Hepatocyte (in vitro differentiated cells): Measurements from ENCODE around the gene SEMA4C. TPM values are rescaled to one million over a fixed set of nuclear protein-coding genes. Genes with fewer than 3 reads are reported as not detected.

Experiments
- DNase-seq: peaks from one replicate; pipeline ENCODE4 v3.0.0-alpha.2; 2016; ENCODE audit warnings: low spot score
- H2AFZ ChIP-seq: fragments of 200-600 bp; sonication (generic); 2 replicates; pipeline ENCODE4 v1.6.0; 2016; ENCODE audit warnings: antibody characterized with exemption, mild to moderate bottlenecking
- H3K27ac ChIP-seq: fragments of 200-600 bp; sonication (generic); 2 replicates; pipeline ENCODE4 v1.5.1; 2016; ENCODE audit warnings: mild to moderate bottlenecking
- H3K27me3 ChIP-seq: fragments of 200-600 bp; sonication (generic); 2 replicates; pipeline ENCODE4 v1.6.1; 2016
- H3K36me3 ChIP-seq: fragments of 200-600 bp; sonication (generic); replicated peaks from 2 replicates; pipeline ENCODE4 v1.5.1; 2016; ENCODE audit warnings: low read depth; ENCODE audit not compliant: insufficient read depth
- H3K4me1 ChIP-seq: fragments of 200-600 bp; sonication (generic); 2 replicates; pipeline ENCODE4 v1.5.1; 2016; ENCODE audit warnings: mild to moderate bottlenecking, moderate library complexity; ENCODE audit not compliant: insufficient read depth
- H3K4me2 ChIP-seq: fragments of 200-600 bp; sonication (generic); 2 replicates; pipeline ENCODE4 v1.6.0; 2016
- H3K4me3 ChIP-seq: fragments of 200-600 bp; sonication (generic); 2 replicates; pipeline ENCODE4 v1.5.1; 2016; ENCODE audit warnings: mild to moderate bottlenecking
- H3K79me2 ChIP-seq: fragments of 200-600 bp; sonication (generic); 2 replicates; pipeline ENCODE4 v1.6.0; 2017; ENCODE audit warnings: mild to moderate bottlenecking
- H3K9me2 ChIP-seq: fragments of 200-600 bp; sonication (generic); replicated peaks from 2 replicates; pipeline ENCODE4 v1.6.0; 2017; ENCODE audit warnings: mild to moderate bottlenecking; ENCODE audit not compliant: insufficient read depth
- H3K9me3 ChIP-seq: fragments of 200-600 bp; sonication (generic); 2 replicates; pipeline ENCODE4 v1.5.1; 2016; ENCODE audit warnings: low read depth, mild to moderate bottlenecking
- H4K20me1 ChIP-seq: fragments of 200-600 bp; sonication (generic); 2 replicates; pipeline ENCODE4 v1.6.0; 2016; ENCODE audit warnings: mild to moderate bottlenecking; ENCODE audit not compliant: insufficient read depth, poor library complexity, severe bottlenecking
- EZH2 ChIP-seq: fragments of 200-600 bp; sonication (generic); IDR thresholded peaks from 2 replicates; pipeline ENCODE4 v1.6.1; 2016; ENCODE audit warnings: antibody characterized with exemption, mild to moderate bottlenecking, borderline replicate concordance
- EZH2phosphoT487 ChIP-seq: fragments of 200-600 bp; sonication (generic); IDR thresholded peaks from one replicate; pipeline ENCODE4 v1.6.1; 2018; ENCODE audit warnings: antibody characterized with exemption, mild to moderate bottlenecking, low read depth, moderate library complexity; ENCODE audit not compliant: unreplicated experiment, severe bottlenecking
- WGBS: methylation state at CpG from one replicate; pipeline ENCODE4 v1.1.6; 2016; ENCODE audit warnings: low lambda C conversion rate; ENCODE audit errors: missing lambda C conversion rate; 5-methylcytosine and 5-hydroxymethylcytosine counted together
- polyA plus RNA-seq: library from polyadenylated mRNA; unstranded; fragments of >200 nt; fragmentation: Nextera tagmentation; extraction: Ambion mirVana; gene quantifications from 2 replicates; pipeline ENCODE4 v1.2.1, GENCODE V29; 2016
- total RNA-seq: library from RNA; depleted of rRNA; stranded (reverse); fragments of >200 nt; gene quantifications from 2 replicates; pipeline ENCODE4 v1.2.3, GENCODE V29; 2014
- TF ChIP-seq, protein P1 (sequence below): fragments of 200-600 bp; sonication (generic); IDR thresholded peaks from 2 replicates; pipeline ENCODE4 v1.5.1; 2016; ENCODE audit warnings: antibody characterized with exemption, mild to moderate bottlenecking; ENCODE audit not compliant: poor library complexity

SEMA4C gene
- total and polyA plus RNA-seq, 2 experiments from 2014 or later: 28.6 to 37.5 TPM

DNA sequence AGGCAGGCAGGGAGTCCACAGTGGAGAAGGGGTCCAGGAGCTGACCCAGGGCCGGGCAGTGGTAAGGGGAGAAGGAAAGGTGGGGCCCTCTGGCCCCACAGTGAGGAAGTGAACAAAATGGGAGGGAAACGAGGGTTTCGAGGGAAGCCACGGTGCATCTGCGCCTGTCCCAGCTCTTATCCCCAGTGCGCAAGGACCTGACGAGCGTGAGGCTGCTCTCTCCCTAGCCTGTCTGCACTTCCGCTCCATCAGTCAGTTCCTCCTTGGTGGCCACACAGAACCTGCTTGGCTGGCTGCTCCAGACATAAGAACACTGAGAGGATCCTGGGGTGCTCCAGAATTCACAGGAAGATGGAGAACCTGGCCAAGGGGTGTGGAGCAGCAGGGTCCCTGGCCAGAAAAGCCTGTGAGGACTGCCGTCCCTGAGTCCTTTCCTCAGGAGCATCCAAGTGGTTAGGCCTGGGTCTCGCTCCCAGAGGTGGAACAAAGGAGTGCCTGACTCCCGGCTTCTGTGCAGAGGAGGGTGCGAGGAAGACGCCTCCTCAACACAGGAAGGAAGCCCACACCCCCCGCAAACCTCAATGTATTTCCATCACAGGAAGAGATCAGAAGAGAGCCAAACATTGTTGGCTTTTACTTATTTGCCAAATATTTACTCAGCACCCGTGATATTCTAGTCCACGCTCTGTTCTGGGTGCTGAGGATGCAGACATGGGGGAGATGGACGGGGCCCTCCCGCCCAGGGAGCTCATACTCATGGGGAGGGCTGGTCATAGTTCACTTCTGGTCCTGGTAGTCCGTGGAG is 43.7 kb upstream of the SEMA4C start:
- 79% methylated on average over 20 of the region's 20 CpGs for WGBS

DNA sequence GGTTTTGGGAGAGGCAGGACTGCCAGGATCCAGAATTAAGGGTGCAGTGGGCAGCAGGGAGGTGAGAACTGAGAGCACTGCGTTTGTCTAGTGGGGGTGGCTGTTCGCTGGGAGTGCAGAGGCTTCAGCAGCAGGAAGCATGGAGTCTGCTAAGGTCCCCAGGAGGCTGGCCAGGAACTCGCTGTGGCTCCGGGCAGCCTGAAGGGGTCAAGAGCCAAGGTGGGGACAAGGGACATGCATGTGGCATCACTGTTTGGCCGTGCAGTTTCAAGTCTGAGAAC is 43.2 kb upstream of the SEMA4C start:
- no peak overlapping the region for H2AFZ ChIP-seq
- no peak overlapping the region for H3K27ac ChIP-seq
- H4K20me1 ChIP-seq: no peaks in the 10 kb centered on the region
- no peak overlapping the region for H3K4me3 ChIP-seq
- H3K4me1 ChIP-seq: peaks cover 6% of the 10 kb centered on the region
- no peaks in the 10 kb centered on the region for H3K27me3 ChIP-seq
- no peak overlapping the region for H3K4me2 ChIP-seq
- H3K79me2 ChIP-seq: no peaks in the 10 kb centered on the region
- no peaks in the 10 kb centered on the region for H3K9me2 ChIP-seq
- no peaks in the 10 kb centered on the region for H3K9me3 ChIP-seq
- no peaks in the 10 kb centered on the region for H3K36me3 ChIP-seq
- TF ChIP-seq EZH2phosphoT487 (no peak), EZH2 (no peak)
- TF ChIP-seq, protein P1, sequence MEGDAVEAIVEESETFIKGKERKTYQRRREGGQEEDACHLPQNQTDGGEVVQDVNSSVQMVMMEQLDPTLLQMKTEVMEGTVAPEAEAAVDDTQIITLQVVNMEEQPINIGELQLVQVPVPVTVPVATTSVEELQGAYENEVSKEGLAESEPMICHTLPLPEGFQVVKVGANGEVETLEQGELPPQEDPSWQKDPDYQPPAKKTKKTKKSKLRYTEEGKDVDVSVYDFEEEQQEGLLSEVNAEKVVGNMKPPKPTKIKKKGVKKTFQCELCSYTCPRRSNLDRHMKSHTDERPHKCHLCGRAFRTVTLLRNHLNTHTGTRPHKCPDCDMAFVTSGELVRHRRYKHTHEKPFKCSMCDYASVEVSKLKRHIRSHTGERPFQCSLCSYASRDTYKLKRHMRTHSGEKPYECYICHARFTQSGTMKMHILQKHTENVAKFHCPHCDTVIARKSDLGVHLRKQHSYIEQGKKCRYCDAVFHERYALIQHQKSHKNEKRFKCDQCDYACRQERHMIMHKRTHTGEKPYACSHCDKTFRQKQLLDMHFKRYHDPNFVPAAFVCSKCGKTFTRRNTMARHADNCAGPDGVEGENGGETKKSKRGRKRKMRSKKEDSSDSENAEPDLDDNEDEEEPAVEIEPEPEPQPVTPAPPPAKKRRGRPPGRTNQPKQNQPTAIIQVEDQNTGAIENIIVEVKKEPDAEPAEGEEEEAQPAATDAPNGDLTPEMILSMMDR: no peak
- no peak for DNase-seq
- WGBS: 65% methylated on average over 5 of the region's 5 CpGs

More for the DNA sequence above, 43.7 kb upstream of the SEMA4C start:
- H3K27ac ChIP-seq: no peak overlapping the region
- H3K27me3 ChIP-seq: no peaks in the 10 kb centered on the region
- peaks cover 4% of the 10 kb centered on the region for H3K4me1 ChIP-seq
- no peaks in the 10 kb centered on the region for H3K9me2 ChIP-seq
- no peak overlapping the region for H3K4me3 ChIP-seq
- no peak for TF ChIP-seq EZH2
- no peak for TF ChIP-seq EZH2phosphoT487
- TF ChIP-seq, protein P1: no peak
- no peaks in the 10 kb centered on the region for H3K36me3 ChIP-seq
- no peak for DNase-seq
- H4K20me1 ChIP-seq: no peaks in the 10 kb centered on the region
- H3K4me2 ChIP-seq: no peak overlapping the region
- no peaks in the 10 kb centered on the region for H3K79me2 ChIP-seq
- H2AFZ ChIP-seq: no peak overlapping the region
- no peaks in the 10 kb centered on the region for H3K9me3 ChIP-seq

- no peak overlapping the region for H2AFZ ChIP-seq
- H3K27me3 ChIP-seq: no peaks in the 10 kb centered on the region
- H3K4me1 ChIP-seq: peaks cover 8% of the 10 kb centered on the region
- H3K27ac ChIP-seq: no peak overlapping the region
- no peaks in the 10 kb centered on the region for H3K36me3 ChIP-seq
- H3K9me3 ChIP-seq: no peaks in the 10 kb centered on the region
- no peaks in the 10 kb centered on the region for H3K9me2 ChIP-seq
- no peaks in the 10 kb centered on the region for H4K20me1 ChIP-seq
- no peaks in the 10 kb centered on the region for H3K79me2 ChIP-seq
- 68% methylated on average over 22 of the region's 22 CpGs for WGBS
- H3K4me3 ChIP-seq: no peak overlapping the region
- no peak for DNase-seq
- no peak for TF ChIP-seq EZH2phosphoT487
- TF ChIP-seq, protein P1: no peak
- no peak for TF ChIP-seq EZH2
- H3K4me2 ChIP-seq: no peak overlapping the region
Observed at GRCh38 chr2:96912346-96913116, 42.7 kb upstream of the SEMA4C start.
